ENCODE data around the gene DPP4.

Gene DPP4

GRCh38 chr2:162107361-162107901, 33.4 kb upstream of the DPP4 start:
- no peaks in the 10 kb centered on the region for H3K36me3 ChIP-seq (replicated peaks; ENCODE audit: low read depth, low read length)
- peaks cover 11% of the 10 kb centered on the region for H3K4me1 ChIP-seq (ENCODE audit: low read length)
- no peak overlapping the region for H3K9ac ChIP-seq (ENCODE audit: low read length)

DNA sequence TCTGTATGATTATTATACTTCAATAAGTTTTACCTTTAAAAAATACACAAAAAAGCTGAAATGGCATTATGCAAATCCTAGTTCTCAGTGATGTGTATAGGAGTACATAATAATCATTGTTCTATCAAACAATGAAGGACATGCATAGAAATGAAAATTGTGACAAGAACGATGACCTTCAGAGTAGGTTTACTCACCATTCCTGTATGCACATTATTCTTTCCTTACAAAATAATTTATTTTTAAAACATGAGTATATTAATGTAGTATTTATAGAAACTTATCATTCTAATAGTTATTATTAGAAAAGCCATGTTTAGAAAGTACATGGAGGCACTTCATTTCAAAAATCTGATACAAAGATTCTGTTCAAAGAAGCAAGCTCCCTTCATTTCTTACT, 32.7 kb upstream of the DPP4 start:
- TF ChIP-seq CTCF (IDR thresholded peaks at IDR 0.05; ENCODE audit: low read depth, low read length) = no peak

More at GRCh38 chr2:162107361-162107901, 33.4 kb upstream of the DPP4 start:
- no peaks in the 10 kb centered on the region for H3K27me3 ChIP-seq (ENCODE audit: low read depth, low read length)
- no peaks in the 10 kb centered on the region for H4K20me1 ChIP-seq (ENCODE audit: insufficient read depth, low read length)
- H2AFZ ChIP-seq (ENCODE audit: low read depth, low read length) = peak overlapping the region; percentile 48; the same call in 1 of the 2 replicates
- H3K4me2 ChIP-seq (ENCODE audit: low read length) = 0 out of 2 replicates have a peak overlapping the region, but pooled peaks have one; percentile 7
- H3K79me2 ChIP-seq (ENCODE audit: low read length) = no peaks in the 10 kb centered on the region
- no peak overlapping the region for H3K4me3 ChIP-seq (ENCODE audit: low read length)
- no peak overlapping the region for H3K27ac ChIP-seq (ENCODE audit: low read length)
- no peak for TF ChIP-seq EZH2phosphoT487 (IDR thresholded peaks at IDR 0.05; ENCODE audit: low read depth)
- no peak for TF ChIP-seq CTCF (IDR thresholded peaks at IDR 0.05; ENCODE audit: low read depth, low read length)
- no peaks in the 10 kb centered on the region for H3K9me3 ChIP-seq (ENCODE audit: insufficient read depth, low read length)

GRCh38 chr2:162106146-162106551, 32.1 kb upstream of the DPP4 start:
- no peak overlapping the region for H3K27ac ChIP-seq (ENCODE audit: low read length)
- H3K36me3 ChIP-seq (replicated peaks; ENCODE audit: low read depth, low read length) = no peaks in the 10 kb centered on the region
- no peaks in the 10 kb centered on the region for H3K79me2 ChIP-seq (ENCODE audit: low read length)
- TF ChIP-seq EZH2phosphoT487 (IDR thresholded peaks at IDR 0.05; ENCODE audit: low read depth) (no peak), CTCF (IDR thresholded peaks at IDR 0.05; ENCODE audit: low read depth, low read length) (no peak)
- no peak overlapping the region for H2AFZ ChIP-seq (ENCODE audit: low read depth, low read length)
- no peak overlapping the region for H3K9ac ChIP-seq (ENCODE audit: low read length)
- no peaks in the 10 kb centered on the region for H3K9me3 ChIP-seq (ENCODE audit: insufficient read depth, low read length)
- no peak overlapping the region for H3K4me2 ChIP-seq (ENCODE audit: low read length)
- no peaks in the 10 kb centered on the region for H4K20me1 ChIP-seq (ENCODE audit: insufficient read depth, low read length)
- H3K27me3 ChIP-seq (ENCODE audit: low read depth, low read length) = no peaks in the 10 kb centered on the region
- no peak overlapping the region for H3K4me3 ChIP-seq (ENCODE audit: low read length)
- peaks cover 11% of the 10 kb centered on the region for H3K4me1 ChIP-seq (ENCODE audit: low read length)

More for the DNA sequence above, 32.7 kb upstream of the DPP4 start:
- Histone ChIP-seq H3K27me3 (ENCODE audit: low read depth, low read length) (no peaks in the 10 kb centered on the region), H3K27ac (ENCODE audit: low read length) (no peak overlapping the region), H3K4me1 (ENCODE audit: low read length) (peaks cover 11% of the 10 kb centered on the region), H3K79me2 (ENCODE audit: low read length) (no peaks in the 10 kb centered on the region), H3K4me2 (ENCODE audit: low read length) (no peak overlapping the region), H3K9ac (ENCODE audit: low read length) (no peak overlapping the region), H4K20me1 (ENCODE audit: insufficient read depth, low read length) (no peaks in the 10 kb centered on the region), H3K36me3 (replicated peaks; ENCODE audit: low read depth, low read length) (no peaks in the 10 kb centered on the region), H3K9me3 (ENCODE audit: insufficient read depth, low read length) (no peaks in the 10 kb centered on the region), H3K4me3 (ENCODE audit: low read length) (no peak overlapping the region), H2AFZ (ENCODE audit: low read depth, low read length) (no peak overlapping the region)

- H3K27me3 ChIP-seq (ENCODE audit: low read depth, low read length) = no peaks in the 10 kb centered on the region
- no peaks in the 10 kb centered on the region for H3K79me2 ChIP-seq (ENCODE audit: low read length)
- H3K36me3 ChIP-seq (replicated peaks; ENCODE audit: low read depth, low read length) = no peaks in the 10 kb centered on the region
- TF ChIP-seq CTCF (IDR thresholded peaks at IDR 0.05; ENCODE audit: low read depth, low read length) (no peak), EZH2phosphoT487 (IDR thresholded peaks at IDR 0.05; ENCODE audit: low read depth) (no peak)
- no peak overlapping the region for H3K4me2 ChIP-seq (ENCODE audit: low read length)
- H3K4me1 ChIP-seq (ENCODE audit: low read length) = peaks cover 11% of the 10 kb centered on the region
- H3K9me3 ChIP-seq (ENCODE audit: insufficient read depth, low read length) = no peaks in the 10 kb centered on the region
- no peak overlapping the region for H2AFZ ChIP-seq (ENCODE audit: low read depth, low read length)
- no peak overlapping the region for H3K9ac ChIP-seq (ENCODE audit: low read length)
- H4K20me1 ChIP-seq (ENCODE audit: insufficient read depth, low read length) = no peaks in the 10 kb centered on the region
- H3K27ac ChIP-seq (ENCODE audit: low read length) = no peak overlapping the region
- H3K4me3 ChIP-seq (ENCODE audit: low read length) = no peak overlapping the region
Observed at GRCh38 chr2:162103443-162104009, 29.5 kb upstream of the DPP4 start.
